ENCODE measurements around the gene SELENOT. TPM values are rescaled to one million over a fixed set of nuclear protein-coding genes. Genes with fewer than 3 reads are reported as not detected.

Gene SELENOT
- total RNA-seq, 3 donors from 2014 or later (not counting 1 experiment from before 2014, with no cell fraction given), result 121 to 142 (median 133) TPM

- peak in 1 of 3 donors; percentile 1 for ATAC-seq
- H3K27ac ChIP-seq (ENCODE audit: low read length), result peak overlapping the region; percentile 97
- Mint-ChIP-seq H3K36me3 (no peaks in the 10 kb centered on the region), H3K9me3 (no peaks in the 10 kb centered on the region), H3K27me3 (ENCODE audit: low read depth in 2 of 2) (no peaks in the 10 kb centered on the region), H3K4me3 (peak overlapping the region; percentile 98), H3K4me1 (peaks cover 51 to 54% of the 10 kb centered on the region in 2 donors), H3K27ac (peak overlapping the region; percentile 98 to 99)
- peak overlapping the region; percentile 85 for H3K4me3 ChIP-seq (ENCODE audit: low read length)
- no peak for DNase-seq
- TF ChIP-seq CTCF (IDR thresholded peaks at IDR 0.05), result no peak
- no peaks in the 10 kb centered on the region for H3K9me3 ChIP-seq (ENCODE audit: control insufficient read depth, insufficient read depth, low read length)
- WGBS (ENCODE audit: insufficient coverage), result 14% methylated on average over 3 of the region's 6 CpGs
- peaks cover 2% of the 10 kb centered on the region for H3K36me3 ChIP-seq (ENCODE audit: control insufficient read depth, insufficient read depth, low read length)
- intact Hi-C loops (cut with micrococcal nuclease), result loop anchor here (1.0 to 2.0 kb wide), 5 partner anchors 33 to 194 kb away; partner anchors contain the start of genes EIF2A, ERICH6, SERP1 and SIAH2
- H3K27me3 ChIP-seq (ENCODE audit: control insufficient read depth, insufficient read depth, low read length), result no peaks in the 10 kb centered on the region
- H3K4me1 ChIP-seq (ENCODE audit: control insufficient read depth, insufficient read depth, low read length), result peaks cover 31% of the 10 kb centered on the region
Observed at GRCh38 chr3:150602426-150603152, 532 bp upstream of the SELENOT start.

- Mint-ChIP-seq H3K4me3 (peak overlapping the region; percentile 98), H3K27ac (peak overlapping the region; percentile 98 to 99), H3K4me1 (peaks cover 65 to 68% of the 10 kb centered on the region in 2 donors), H3K27me3 (ENCODE audit: low read depth in 2 of 2) (no peaks in the 10 kb centered on the region), H3K9me3 (no peaks in the 10 kb centered on the region), H3K36me3 (no peaks in the 10 kb centered on the region)
- H3K4me3 ChIP-seq (ENCODE audit: low read length), result peak overlapping the region; percentile 85
- peaks cover 36% of the 10 kb centered on the region for H3K4me1 ChIP-seq (ENCODE audit: control insufficient read depth, insufficient read depth, low read length)
- no peak for DNase-seq
- peaks cover 2% of the 10 kb centered on the region for H3K36me3 ChIP-seq (ENCODE audit: control insufficient read depth, insufficient read depth, low read length)
- WGBS (ENCODE audit: insufficient coverage), result under 1% methylated on average over 11 of the region's 11 CpGs
- no peaks in the 10 kb centered on the region for H3K9me3 ChIP-seq (ENCODE audit: control insufficient read depth, insufficient read depth, low read length)
- no peaks in the 10 kb centered on the region for H3K27me3 ChIP-seq (ENCODE audit: control insufficient read depth, insufficient read depth, low read length)
- TF ChIP-seq CTCF (IDR thresholded peaks at IDR 0.05), result no peak
- no peak for ATAC-seq
- peak overlapping the region; percentile 97 for H3K27ac ChIP-seq (ENCODE audit: low read length)
- intact Hi-C loops (cut with micrococcal nuclease), result loop anchor here (1.0 to 2.0 kb wide), 5 partner anchors 31 to 195 kb away; partner anchors contain the start of genes EIF2A, ERICH6, SERP1 and SIAH2
Observed at GRCh38 chr3:150603980-150604319, 829 bp downstream of the SELENOT start.

- DNase-seq (no peak), ATAC-seq (no peak)
- Histone ChIP-seq H3K4me3 (ENCODE audit: low read length) (no peak overlapping the region), H3K9me3 (ENCODE audit: control insufficient read depth, insufficient read depth, low read length) (no peaks in the 10 kb centered on the region), H3K27me3 (ENCODE audit: control insufficient read depth, insufficient read depth, low read length) (no peaks in the 10 kb centered on the region), H3K36me3 (ENCODE audit: control insufficient read depth, insufficient read depth, low read length) (peaks cover 2% of the 10 kb centered on the region), H3K4me1 (ENCODE audit: control insufficient read depth, insufficient read depth, low read length) (peaks cover 42% of the 10 kb centered on the region), H3K27ac (ENCODE audit: low read length) (peak overlapping the region; percentile 42)
- no peak for TF ChIP-seq CTCF (IDR thresholded peaks at IDR 0.05)
- Mint-ChIP-seq H3K4me1 (peaks cover 83 to 85% of the 10 kb centered on the region in 2 donors), H3K9me3 (no peaks in the 10 kb centered on the region), H3K4me3 (peak overlapping the region; percentile 79), H3K36me3 (no peaks in the 10 kb centered on the region), H3K27ac (peak overlapping the region; percentile 88 to 98), H3K27me3 (ENCODE audit: low read depth in 2 of 2) (no peaks in the 10 kb centered on the region)
- 21% methylated on average over 9 of the region's 9 CpGs for WGBS (ENCODE audit: insufficient coverage)
- intact Hi-C loops (cut with micrococcal nuclease), result no loop called here
Observed at GRCh38 chr3:150605998-150606641, 3.0 kb downstream of the SELENOT start.

All from natural killer cell (primary cell).